Activated CD4-positive, alpha-beta memory T cell treated with anti-CD3 and anti-CD28 coated beads, Interleukin-2, amount 10 ng/mL, durations not matched to agents 7 days and 5 days (primary cell): Measurements from ENCODE around the gene ESR1. TPM values are rescaled to one million over a fixed set of nuclear protein-coding genes. Genes with fewer than 3 reads are reported as not detected.
"Not testable (repeated sequence)": the region's sequence is repeated elsewhere in the genome, so short reads cannot be mapped to it uniquely, and the experiment has no call there.

Experiments used
- CTCF ChIA-PET: fragments of 350-600 bp; sonication (Branson Sonifier 250); formaldehyde crosslinking; loops from one replicate; lab custom pipeline; 2021; ENCODE audit warnings: antibody characterized with exemption, inconsistent platforms; lab: Charles Lee
- POLR2A ChIA-PET: fragments of 350-600 bp; sonication (Branson Sonifier 250); formaldehyde crosslinking; loops from one replicate; lab custom pipeline; 2021; ENCODE audit warnings: antibody characterized with exemption; lab: Charles Lee
- DNase-seq: peaks from one replicate; pipeline ENCODE4 v3.0.0-alpha.2; 2020
- H3K27ac Mint-ChIP-seq: one replicate; pipeline ENCODE4 v1.8.0; 2021; ENCODE audit warnings: mild to moderate bottlenecking, mixed read lengths
- H3K27me3 Mint-ChIP-seq: one replicate; pipeline ENCODE4 v1.8.0; 2021; ENCODE audit warnings: mixed read lengths
- H3K36me3 Mint-ChIP-seq: one replicate; pipeline ENCODE4 v1.8.0; 2021; ENCODE audit warnings: low read depth, mixed read lengths
- H3K4me1 Mint-ChIP-seq: one replicate; pipeline ENCODE4 v1.8.0; 2021; ENCODE audit warnings: mixed read lengths
- H3K4me3 Mint-ChIP-seq: one replicate; pipeline ENCODE4 v1.8.0; 2021; ENCODE audit warnings: mild to moderate bottlenecking, mixed read lengths
- H3K9me3 Mint-ChIP-seq: one replicate; pipeline ENCODE4 v1.8.0; 2021; ENCODE audit warnings: mixed read lengths
- total RNA-seq, 2 experiments: library from RNA; stranded (reverse); gene quantifications; one replicate each; pipeline ENCODE4 v1.2.3, GENCODE V29; 2021

ESR1 gene
- total RNA-seq, 2 experiments from 2014 or later, result 1.2 TPM

GRCh38 chr6:152129691-152130151 lies 322.2 kb downstream of the ESR1 start:
- no peak for DNase-seq
- Mint-ChIP-seq H3K27me3 (no peaks in the 10 kb centered on the region), H3K36me3 (peaks cover 65% of the 10 kb centered on the region), H3K4me1 (peaks cover 10% of the 10 kb centered on the region), H3K9me3 (no peaks in the 10 kb centered on the region), H3K4me3 (no peak overlapping the region), H3K27ac (no peak overlapping the region)
- CTCF ChIA-PET, result no interaction called here
- POLR2A ChIA-PET, result no interaction called here

- ChIA-PET CTCF (no interaction called here), POLR2A (no interaction called here)
- DNase-seq, result no peak
- no peaks in the 10 kb centered on the region for H3K27me3 Mint-ChIP-seq
- H3K4me3 Mint-ChIP-seq, result no peak overlapping the region
- H3K27ac Mint-ChIP-seq, result no peak overlapping the region
- H3K4me1 Mint-ChIP-seq, result peaks cover 10% of the 10 kb centered on the region
- no peaks in the 10 kb centered on the region for H3K9me3 Mint-ChIP-seq
- H3K36me3 Mint-ChIP-seq, result peaks cover 72% of the 10 kb centered on the region
These were observed 323.0 kb downstream of the ESR1 start for GRCh38 chr6:152130441-152130840.

- no peaks in the 10 kb centered on the region for H3K9me3 Mint-ChIP-seq
- H3K4me3 Mint-ChIP-seq, result no peak overlapping the region
- no peak for DNase-seq
- H3K27ac Mint-ChIP-seq, result no peak overlapping the region
- peaks cover 84% of the 10 kb centered on the region for H3K36me3 Mint-ChIP-seq
- POLR2A ChIA-PET, result no interaction called here
- H3K27me3 Mint-ChIP-seq, result no peaks in the 10 kb centered on the region
- CTCF ChIA-PET, result no interaction called here
- H3K4me1 Mint-ChIP-seq, result no peaks in the 10 kb centered on the region
These were observed 328.4 kb downstream of the ESR1 start for GRCh38 chr6:152135755-152136448.

GRCh38 chr6:152136449-152136825 lies 329.0 kb downstream of the ESR1 start:
- Mint-ChIP-seq H3K4me3 (no peak overlapping the region), H3K4me1 (no peaks in the 10 kb centered on the region), H3K27me3 (no peaks in the 10 kb centered on the region), H3K36me3 (peaks cover 84% of the 10 kb centered on the region), H3K9me3 (no peaks in the 10 kb centered on the region), H3K27ac (no peak overlapping the region)
- no peak for DNase-seq
- ChIA-PET CTCF (no interaction called here), POLR2A (interaction anchor here (0.7 kb wide), 1 partner anchor 801 kb away, joined by 3 read pairs; no protein-coding TSS in a partner anchor)

GRCh38 chr6:152138344-152138743 lies 330.9 kb downstream of the ESR1 start:
- H3K4me1 Mint-ChIP-seq, POLR2A ChIA-PET, H3K4me3 Mint-ChIP-seq, H3K9me3 Mint-ChIP-seq, DNase-seq, H3K27me3 Mint-ChIP-seq, H3K27ac Mint-ChIP-seq: not testable (repeated sequence)
- CTCF ChIA-PET, result interaction anchor here (1.0 kb wide), 1 partner anchor 14 kb away, joined by 4 read pairs; no protein-coding TSS in a partner anchor
- H3K36me3 Mint-ChIP-seq, result peaks cover 74% of the 10 kb centered on the region

GRCh38 chr6:152142105-152142504 lies 334.6 kb downstream of the ESR1 start:
- no peak for DNase-seq
- H3K4me1 Mint-ChIP-seq, result no peaks in the 10 kb centered on the region
- no peaks in the 10 kb centered on the region for H3K27me3 Mint-ChIP-seq
- H3K27ac Mint-ChIP-seq, result no peak overlapping the region
- H3K36me3 Mint-ChIP-seq, result peaks cover 60% of the 10 kb centered on the region
- H3K4me3 Mint-ChIP-seq, result no peak overlapping the region
- no peaks in the 10 kb centered on the region for H3K9me3 Mint-ChIP-seq
- POLR2A ChIA-PET, result interaction anchor here (1.5 kb wide), 1 partner anchor 11 kb away, joined by 4 read pairs; no protein-coding TSS in a partner anchor
- CTCF ChIA-PET, result interaction anchor here (1.0 kb wide), 1 partner anchor 17 kb away, joined by 3 read pairs; no protein-coding TSS in a partner anchor

- no peaks in the 10 kb centered on the region for H3K27me3 Mint-ChIP-seq
- no peak for DNase-seq
- no peak overlapping the region for H3K4me3 Mint-ChIP-seq
- H3K4me1 Mint-ChIP-seq, result no peaks in the 10 kb centered on the region
- CTCF ChIA-PET, result no interaction called here
- POLR2A ChIA-PET, result no interaction called here
- H3K9me3 Mint-ChIP-seq, result no peaks in the 10 kb centered on the region
- no peak overlapping the region for H3K27ac Mint-ChIP-seq
- H3K36me3 Mint-ChIP-seq, result peaks cover 62% of the 10 kb centered on the region
These were observed 335.9 kb downstream of the ESR1 start for GRCh38 chr6:152143359-152143758.

- H3K4me3 Mint-ChIP-seq, result no peak overlapping the region
- H3K27me3 Mint-ChIP-seq, result no peaks in the 10 kb centered on the region
- H3K4me1 Mint-ChIP-seq, result no peaks in the 10 kb centered on the region
- ChIA-PET POLR2A (no interaction called here), CTCF (no interaction called here)
- peaks cover 65% of the 10 kb centered on the region for H3K36me3 Mint-ChIP-seq
- DNase-seq, result no peak
- no peaks in the 10 kb centered on the region for H3K9me3 Mint-ChIP-seq
- H3K27ac Mint-ChIP-seq, result no peak overlapping the region
These were observed 338.9 kb downstream of the ESR1 start for GRCh38 chr6:152146385-152146784.

GRCh38 chr6:152147269-152147668 lies 339.8 kb downstream of the ESR1 start:
- Mint-ChIP-seq H3K4me3 (no peak overlapping the region), H3K4me1 (no peaks in the 10 kb centered on the region), H3K27ac (no peak overlapping the region), H3K9me3 (no peaks in the 10 kb centered on the region), H3K27me3 (no peaks in the 10 kb centered on the region), H3K36me3 (peaks cover 73% of the 10 kb centered on the region)
- CTCF ChIA-PET, result no interaction called here
- no peak for DNase-seq
- POLR2A ChIA-PET, result no interaction called here

- Mint-ChIP-seq H3K36me3 (peaks cover 76% of the 10 kb centered on the region), H3K27ac (no peak overlapping the region), H3K4me3 (no peak overlapping the region), H3K9me3 (no peaks in the 10 kb centered on the region), H3K4me1 (no peaks in the 10 kb centered on the region), H3K27me3 (no peaks in the 10 kb centered on the region)
- ChIA-PET POLR2A (no interaction called here), CTCF (interaction anchor here (1.2 kb wide), 1 partner anchor 24 kb away, joined by 5 read pairs; no protein-coding TSS in a partner anchor)
- no peak for DNase-seq
These were observed 340.9 kb downstream of the ESR1 start for GRCh38 chr6:152148412-152148811.

- CTCF ChIA-PET, result interaction anchor here (1.7 kb wide), 1 partner anchor 17 kb away, joined by 4 read pairs; no protein-coding TSS in a partner anchor
- no peak for DNase-seq
- peaks cover 76% of the 10 kb centered on the region for H3K36me3 Mint-ChIP-seq
- H3K9me3 Mint-ChIP-seq, result no peaks in the 10 kb centered on the region
- POLR2A ChIA-PET, result interaction anchor here (1.2 kb wide), 1 partner anchor 35 kb away, joined by 3 read pairs; no protein-coding TSS in a partner anchor
- H3K27ac Mint-ChIP-seq, result no peak overlapping the region
- H3K27me3 Mint-ChIP-seq, result no peaks in the 10 kb centered on the region
- no peaks in the 10 kb centered on the region for H3K4me1 Mint-ChIP-seq
- H3K4me3 Mint-ChIP-seq, result no peak overlapping the region
These were observed 342.7 kb downstream of the ESR1 start for GRCh38 chr6:152150196-152150595.

- no peaks in the 10 kb centered on the region for H3K9me3 Mint-ChIP-seq
- POLR2A ChIA-PET, result no interaction called here
- peaks cover 80% of the 10 kb centered on the region for H3K36me3 Mint-ChIP-seq
- H3K27ac Mint-ChIP-seq, result no peak overlapping the region
- no peak for DNase-seq
- CTCF ChIA-PET, result interaction anchor here (1.0 to 1.7 kb wide), 2 partner anchors 18 to 34 kb away, joined by 3 to 4 read pairs; no protein-coding TSS in a partner anchor
- no peaks in the 10 kb centered on the region for H3K4me1 Mint-ChIP-seq
- H3K4me3 Mint-ChIP-seq, result no peak overlapping the region
- no peaks in the 10 kb centered on the region for H3K27me3 Mint-ChIP-seq
These were observed 344.4 kb downstream of the ESR1 start for GRCh38 chr6:152151920-152152319.

- Mint-ChIP-seq H3K4me1 (no peaks in the 10 kb centered on the region), H3K9me3 (no peaks in the 10 kb centered on the region), H3K36me3 (peaks cover 72% of the 10 kb centered on the region), H3K27me3 (no peaks in the 10 kb centered on the region), H3K4me3 (no peak overlapping the region), H3K27ac (no peak overlapping the region)
- DNase-seq, result no peak
- ChIA-PET POLR2A (no interaction called here), CTCF (no interaction called here)
These were observed 347.3 kb downstream of the ESR1 start for GRCh38 chr6:152154559-152155356.
